Measurements from ENCODE around the gene GPR55.

The GPR55 gene

GRCh38 chr2:230955163-230955737 lies 30.2 kb upstream of the GPR55 start:
- no peak for DNase-seq (ENCODE audit: low read depth)
- TF ChIP-seq CTCF (conservative IDR thresholded peaks at IDR 0.05; ENCODE audit: low read length) = no peak
- no peak overlapping the region for H3K4me3 ChIP-seq (ENCODE audit: low read length)

GRCh38 chr2:230954746-230955145 lies 29.7 kb upstream of the GPR55 start:
- H3K4me3 ChIP-seq (ENCODE audit: low read length) = no peak overlapping the region
- no peak for TF ChIP-seq CTCF (conservative IDR thresholded peaks at IDR 0.05; ENCODE audit: low read length)
- DNase-seq (ENCODE audit: low read depth) = no peak

GRCh38 chr2:230953845-230954244 lies 28.8 kb upstream of the GPR55 start:
- H3K4me3 ChIP-seq (ENCODE audit: low read length) = no peak overlapping the region
- no peak for DNase-seq (ENCODE audit: low read depth)
- TF ChIP-seq CTCF (conservative IDR thresholded peaks at IDR 0.05; ENCODE audit: low read length) = no peak

GRCh38 chr2:230952226-230952956 lies 27.3 kb upstream of the GPR55 start:
- no peak for DNase-seq (ENCODE audit: low read depth)
- H3K4me3 ChIP-seq (ENCODE audit: low read length) = no peak overlapping the region
- no peak for TF ChIP-seq CTCF (conservative IDR thresholded peaks at IDR 0.05; ENCODE audit: low read length)

GRCh38 chr2:230951396-230951795 lies 26.4 kb upstream of the GPR55 start:
- TF ChIP-seq CTCF (conservative IDR thresholded peaks at IDR 0.05; ENCODE audit: low read length) = no peak
- DNase-seq (ENCODE audit: low read depth) = no peak
- H3K4me3 ChIP-seq (ENCODE audit: low read length) = no peak overlapping the region

- TF ChIP-seq CTCF (conservative IDR thresholded peaks at IDR 0.05; ENCODE audit: low read length) = no peak
- H3K4me3 ChIP-seq (ENCODE audit: low read length) = no peak overlapping the region
- no peak for DNase-seq (ENCODE audit: low read depth)
Observed at GRCh38 chr2:230950874-230951339, 25.9 kb upstream of the GPR55 start.
